Heart right ventricle (tissue), 16 donors: ENCODE measurements around the gene RGS6. TPM values are rescaled to one million over a fixed set of nuclear protein-coding genes. Genes with fewer than 3 reads are reported as not detected.

Experiments
- ATAC-seq, 8 donors: fragments of 200-7000 bp; cut with Tn5 transposase; one replicate each; pipeline ENCODE4 v1.9.1; 2020; ENCODE audit warnings: mild to moderate bottlenecking in 8 of 8, moderate library complexity in 8 of 8, moderate number of reproducible peaks in 1 of 8
- DNase-seq, 2 donors: peaks; one replicate each; pipeline ENCODE4 v3.0.0-alpha.2; 2020
- H3K27ac ChIP-seq, 10 donors: fragments of 200-600 bp; sonication (generic) in 2 of 10; one replicate each; pipeline versions ENCODE4 v1.5.0 to v1.8.0; 2020 to 2022; ENCODE audit warnings: mild to moderate bottlenecking in 3 of 10
- H3K27me3 ChIP-seq, 7 donors: fragments of 200-600 bp; one replicate each; pipeline ENCODE4 v1.8.0; 2021 to 2022; ENCODE audit warnings: mild to moderate bottlenecking in 2 of 7
- H3K36me3 ChIP-seq, 9 donors: fragments of 200-600 bp; sonication (generic) in 1 of 9; one replicate each; pipeline versions ENCODE4 v1.5.0 to v1.8.0; 2020 to 2022; ENCODE audit warnings: mild to moderate bottlenecking in 2 of 9
- H3K4me1 ChIP-seq, 9 donors: fragments of 200-600 bp; sonication (generic) in 1 of 9; one replicate each; pipeline versions ENCODE4 v1.5.0 to v1.8.0; 2020 to 2022; ENCODE audit warnings: mild to moderate bottlenecking in 4 of 9
- H3K4me3 ChIP-seq, 10 donors: fragments of 200-600 bp; sonication (generic) in 2 of 10; one replicate each; pipeline versions ENCODE4 v1.5.0 to v1.8.0; 2020 to 2022; ENCODE audit warnings: mild to moderate bottlenecking in 7 of 10, moderate library complexity in 2 of 10
- H3K9me3 ChIP-seq, 11 donors: fragments of 200-600 bp in 10 of 11; sonication (generic) in 2 of 11; one replicate each; pipeline versions ENCODE4 v1.5.0 to v1.8.0; 2013 to 2022; ENCODE audit warnings: mild to moderate bottlenecking in 2 of 11, control low read depth in 1 of 11, moderate library complexity in 1 of 11
- CTCF ChIP-seq, 9 donors: fragments of 200-600 bp; sonication (generic) in 2 of 9; IDR thresholded peaks; one replicate each; pipeline versions ENCODE4 v1.5.0 to v1.8.0; 2021 to 2022; ENCODE audit warnings: antibody characterized with exemption in 9 of 9, mild to moderate bottlenecking in 5 of 9, moderate library complexity in 1 of 9
- WGBS, 2 donors: extraction: QIAGEN DNeasy Blood & Tissue Kit; methylation state at CpG; one replicate each; pipeline ENCODE4 v1.1.7; 2013; ENCODE audit warnings: inconsistent platforms in 1 of 2; 5-methylcytosine and 5-hydroxymethylcytosine counted together
- intact Hi-C, 10 donors: fragments of 100-400 bp; cut with DNase I; formaldehyde crosslinking; loops; one replicate each; pipeline versions ENCODE4 v1.11.1 to v1.14.2; 2022
- polyA plus RNA-seq, 2 donors: library from polyadenylated mRNA; stranded (reverse); fragments of 200-250 nt; gene quantifications; one replicate each; pipeline ENCODE4 v1.2.3, GENCODE V29; 2013
- total RNA-seq, 10 donors: library from RNA; stranded (reverse); fragmentation: NEBNext Ultra II Directional in 3 of 10; extraction: Animal tissue kit (Norgen Biotek cat#: 25700) in 3 of 10; gene quantifications; one replicate each; pipeline versions ENCODE4 v1.2.1 to v1.2.4, GENCODE V29; 2021 to 2023
- donor health status: Arrhythmogenic right ventricular cardiomyopathy.
- donor health status: ischemic (EF 13 %, LVEDD 7.1; RV severe dilation, severe dysfunction).
- donor health status: healthy with polysubstance abuse.
- donor health status: DM: no; HTN: yes; CAD: no.
- donor health status: DM: no; HTN: no; CAD: no.
- donor health status: ischemic (EF 25% LVEDD 6.9; RV normal size, moderate dysfunction).
- donor health status: ischemic (EF 25% LVEDD 5.7; RV mildly dilated, moderate dysfunction).
- donor health status: healthy.
- donor health status: DM: yes; HTN: yes; CAD: no.
- donor health status: Ischemic cardiomyopathy.
- donor health status: ischemic (EF 35%, LVEDD 5.7; RV mildly dilated, moderate dysfunction).
- donor health status: nonischemic (EF 11% LVEDD 7.7; RV severe dilation, severe dysfunction).
- donor health status: DM: yes; HTN: yes; CAD: no.
- donor health status: PGD.
- donor health status: ischemic (EF 29% LVEDD 5.4; RV normal size, mild dysfunction).
- donor health status: nonischemic (EF 23%, LVEDD 6.1; RV moderate dilation, normal function).

Gene RGS6
- total and polyA plus RNA-seq, 12 donors, result 1.2 to 31.9 (median 19.0) TPM

- TF ChIP-seq CTCF (IDR thresholded peaks at IDR 0.05), result no peak
- DNase-seq, result no peak
- 48 to 52% methylated on average over 5 of the region's 5 CpGs for WGBS, 2 donors
- Histone ChIP-seq H3K4me3 (no peak overlapping the region), H3K27me3 (peaks cover 0 to 16% (median 0%) of the 10 kb centered on the region in 7 donors), H3K36me3 (no peaks in the 10 kb centered on the region), H3K27ac (no peak overlapping the region), H3K9me3 (no peaks in the 10 kb centered on the region), H3K4me1 (peaks cover 0 to 12% (median 5%) of the 10 kb centered on the region in 9 donors)
- ATAC-seq, result no peak
- intact Hi-C loops, result no loop called here
Observed at GRCh38 chr14:72552236-72552635, 620.0 kb downstream of the RGS6 start.

GRCh38 chr14:72553161-72553560 lies 620.9 kb downstream of the RGS6 start:
- peaks cover 0 to 16% (median 0%) of the 10 kb centered on the region in 7 donors for H3K27me3 ChIP-seq
- TF ChIP-seq CTCF (IDR thresholded peaks at IDR 0.05), result no peak
- WGBS, 2 donors, result 36 to 37% methylated on average over 8 of the region's 8 CpGs
- no peaks in the 10 kb centered on the region for H3K9me3 ChIP-seq
- H3K27ac ChIP-seq, result no peak overlapping the region
- DNase-seq (no peak), ATAC-seq (no peak)
- H3K36me3 ChIP-seq, result no peaks in the 10 kb centered on the region
- intact Hi-C loops, result no loop called here
- H3K4me3 ChIP-seq, result no peak overlapping the region
- H3K4me1 ChIP-seq, result peaks cover 0 to 12% (median 5%) of the 10 kb centered on the region in 9 donors

- intact Hi-C loops, result no loop called here
- no peak for TF ChIP-seq CTCF (IDR thresholded peaks at IDR 0.05)
- H3K27ac ChIP-seq, result no peak overlapping the region
- H3K4me3 ChIP-seq, result no peak overlapping the region
- H3K36me3 ChIP-seq, result no peaks in the 10 kb centered on the region
- WGBS, 2 donors, result 38 to 53% methylated on average over 5 of the region's 5 CpGs
- H3K9me3 ChIP-seq, result no peaks in the 10 kb centered on the region
- ATAC-seq (no peak), DNase-seq (no peak)
- peaks cover 0 to 16% (median 0%) of the 10 kb centered on the region in 7 donors for H3K27me3 ChIP-seq
- peaks cover 0 to 15% (median 5%) of the 10 kb centered on the region in 9 donors for H3K4me1 ChIP-seq
Observed at GRCh38 chr14:72553656-72554055, 621.4 kb downstream of the RGS6 start.

- Histone ChIP-seq H3K9me3 (no peaks in the 10 kb centered on the region), H3K4me3 (no peak overlapping the region), H3K27ac (no peak overlapping the region), H3K4me1 (peaks cover 0 to 20% (median 5%) of the 10 kb centered on the region in 9 donors), H3K36me3 (no peaks in the 10 kb centered on the region), H3K27me3 (peaks cover 0 to 16% (median 0%) of the 10 kb centered on the region in 7 donors)
- TF ChIP-seq CTCF (IDR thresholded peaks at IDR 0.05), result no peak
- no peak for ATAC-seq
- WGBS, 2 donors, result 80 to 82% methylated on average over 4 of the region's 4 CpGs
- DNase-seq, result no peak
- intact Hi-C loops, result no loop called here
Observed at GRCh38 chr14:72554401-72554800, 622.2 kb downstream of the RGS6 start.
